OCI-LY3 (cell line): ENCODE data around the gene SEC24D.

ENCODE experiments used
- EZH2phosphoT487 ChIP-seq: fragments of 200-600 bp; shearing (Covaris generic); IDR thresholded peaks from 2 replicates; pipeline ENCODE4 v1.6.1; 2018; ENCODE audit warnings: antibody characterized with exemption, mixed run types, low read depth
- TF ChIP-seq, protein P1 (sequence below): fragments of 200-600, 300-600 bp; sonication (generic); IDR thresholded peaks from 2 replicates; pipeline ENCODE4 v1.5.1; 2014; ENCODE audit warnings: antibody characterized with exemption, low read length, low read depth

DNA sequence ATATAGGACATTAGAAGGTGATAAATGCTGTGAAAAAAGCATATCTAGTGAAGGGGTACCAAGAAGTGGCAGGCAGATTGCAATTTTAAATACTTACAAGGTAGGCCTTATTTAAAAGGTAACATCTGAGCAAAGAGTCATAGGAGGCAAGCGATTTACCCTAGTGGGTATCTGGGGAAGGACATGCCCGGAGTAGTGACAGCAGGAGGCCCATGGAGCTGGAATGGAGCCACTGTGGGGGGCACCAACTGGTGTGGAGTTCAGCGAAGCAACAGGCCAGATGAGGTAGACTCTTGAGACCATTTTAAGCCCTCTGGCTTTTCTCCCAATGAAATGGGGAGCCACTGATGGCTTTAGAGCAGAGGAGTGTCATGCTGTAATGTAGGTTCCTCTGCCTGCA lies 37.3 kb downstream of the SEC24D start:
- TF ChIP-seq, protein P1, sequence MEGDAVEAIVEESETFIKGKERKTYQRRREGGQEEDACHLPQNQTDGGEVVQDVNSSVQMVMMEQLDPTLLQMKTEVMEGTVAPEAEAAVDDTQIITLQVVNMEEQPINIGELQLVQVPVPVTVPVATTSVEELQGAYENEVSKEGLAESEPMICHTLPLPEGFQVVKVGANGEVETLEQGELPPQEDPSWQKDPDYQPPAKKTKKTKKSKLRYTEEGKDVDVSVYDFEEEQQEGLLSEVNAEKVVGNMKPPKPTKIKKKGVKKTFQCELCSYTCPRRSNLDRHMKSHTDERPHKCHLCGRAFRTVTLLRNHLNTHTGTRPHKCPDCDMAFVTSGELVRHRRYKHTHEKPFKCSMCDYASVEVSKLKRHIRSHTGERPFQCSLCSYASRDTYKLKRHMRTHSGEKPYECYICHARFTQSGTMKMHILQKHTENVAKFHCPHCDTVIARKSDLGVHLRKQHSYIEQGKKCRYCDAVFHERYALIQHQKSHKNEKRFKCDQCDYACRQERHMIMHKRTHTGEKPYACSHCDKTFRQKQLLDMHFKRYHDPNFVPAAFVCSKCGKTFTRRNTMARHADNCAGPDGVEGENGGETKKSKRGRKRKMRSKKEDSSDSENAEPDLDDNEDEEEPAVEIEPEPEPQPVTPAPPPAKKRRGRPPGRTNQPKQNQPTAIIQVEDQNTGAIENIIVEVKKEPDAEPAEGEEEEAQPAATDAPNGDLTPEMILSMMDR = no peak
- TF ChIP-seq EZH2phosphoT487 = no peak
